GM12865 (cell line): ENCODE results near the gene HOXC4.

Experiments
- DNase-seq: peaks from one replicate; pipeline ENCODE4 v3.0.0; 2010; ENCODE audit warnings: low read depth
- H3K4me3 ChIP-seq: 2 replicates; pipeline ENCODE4 v1.5.1; 2011; ENCODE audit warnings: mild to moderate bottlenecking, low read depth, low read length, control low read depth
- CTCF ChIP-seq: IDR thresholded peaks from 2 replicates; pipeline ENCODE4 v1.5.1; 2011; ENCODE audit warnings: low read length, control low read depth, low read depth, inconsistent platforms; ENCODE audit not compliant: insufficient read depth; ENCODE audit errors: missing control alignments

The HOXC4 gene

GRCh38 chr12:54021432-54022013 lies 32.1 kb upstream of the HOXC4 start:
- peak; percentile 23 for TF ChIP-seq CTCF
- peak; percentile 38 for DNase-seq
- peak overlapping the region; percentile 4 for H3K4me3 ChIP-seq

- no peak for TF ChIP-seq CTCF
- H3K4me3 ChIP-seq, result no peak overlapping the region
- DNase-seq, result no peak
Measured at GRCh38 chr12:54022960-54023884, 30.4 kb upstream of the HOXC4 start.

- no peak overlapping the region for H3K4me3 ChIP-seq
- DNase-seq, result no peak
- no peak for TF ChIP-seq CTCF
Measured at GRCh38 chr12:54024127-54024526, 29.5 kb upstream of the HOXC4 start.

- H3K4me3 ChIP-seq, result no peak overlapping the region
- no peak for DNase-seq
- no peak for TF ChIP-seq CTCF
Measured at GRCh38 chr12:54024581-54025305, 28.9 kb upstream of the HOXC4 start.

- DNase-seq, result no peak
- H3K4me3 ChIP-seq, result no peak overlapping the region
- TF ChIP-seq CTCF, result no peak
Measured at GRCh38 chr12:54025499-54026405, 27.9 kb upstream of the HOXC4 start.

GRCh38 chr12:54026640-54027441 lies 26.8 kb upstream of the HOXC4 start:
- DNase-seq, result no peak
- no peak overlapping the region for H3K4me3 ChIP-seq
- TF ChIP-seq CTCF, result no peak
